KOPT-K1 (cell line): ENCODE data around the gene NRP2.

Source experiments
- H3K27ac ChIP-seq: fragments of 200-600 bp; sonication (generic); 2 replicates; pipeline ENCODE4 v1.5.1; 2016; ENCODE audit warnings: antibody characterized with exemption, mild to moderate bottlenecking, low read depth, low read length; ENCODE audit not compliant: poor library complexity, severe bottlenecking
- H3K36me3 ChIP-seq: fragments of 200-600 bp; sonication (generic); 2 replicates; pipeline ENCODE4 v1.5.1; 2017; ENCODE audit warnings: antibody characterized with exemption, mild to moderate bottlenecking, low read length, moderate library complexity; ENCODE audit not compliant: insufficient read depth
- H3K9me3 ChIP-seq: fragments of 200-600 bp; sonication (generic); 2 replicates; pipeline ENCODE4 v1.5.1; 2017; ENCODE audit warnings: antibody characterized with exemption, low read length, mild to moderate bottlenecking; ENCODE audit not compliant: insufficient read depth, poor library complexity, severe bottlenecking

The NRP2 gene

DNA sequence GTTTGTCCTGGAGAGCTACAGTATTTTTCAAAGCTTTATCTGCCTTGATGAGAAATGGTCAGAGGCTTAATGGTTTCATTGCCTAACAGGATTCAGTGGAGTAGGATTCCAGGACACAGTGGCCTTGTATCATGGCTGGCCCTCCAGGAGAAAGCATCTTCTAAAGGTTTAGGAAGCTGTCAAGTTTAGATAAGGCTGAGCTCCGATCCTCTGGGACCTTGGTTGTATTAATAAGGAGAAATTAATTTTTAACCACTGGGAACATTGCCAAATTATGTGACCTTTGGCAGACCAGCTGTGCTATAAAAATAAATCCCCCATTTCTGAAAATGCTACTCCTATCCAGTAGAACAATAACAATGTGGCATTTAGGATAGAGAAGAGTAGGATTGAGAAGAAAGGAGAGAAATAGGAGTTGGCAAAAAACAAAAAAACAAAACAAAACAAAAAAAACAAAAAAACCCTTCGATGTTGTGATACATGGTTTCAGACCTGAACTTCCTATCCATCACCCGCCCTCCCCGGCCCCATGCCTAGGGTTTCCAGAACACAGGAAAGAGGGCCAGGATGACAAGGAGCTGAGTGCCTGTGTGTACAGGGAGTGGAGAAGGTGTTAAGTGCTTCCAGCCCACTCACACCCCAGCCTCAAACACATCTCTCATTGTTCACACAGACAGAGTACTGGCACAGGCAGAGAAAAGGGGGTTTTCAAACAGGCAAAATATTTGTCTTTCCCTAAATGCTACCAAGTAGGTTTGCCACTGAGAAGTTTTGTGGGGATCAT, 6.3 kb downstream of the NRP2 start:
- Histone ChIP-seq H3K27ac (no peak overlapping the region), H3K9me3 (no peaks in the 10 kb centered on the region), H3K36me3 (no peaks in the 10 kb centered on the region)

DNA sequence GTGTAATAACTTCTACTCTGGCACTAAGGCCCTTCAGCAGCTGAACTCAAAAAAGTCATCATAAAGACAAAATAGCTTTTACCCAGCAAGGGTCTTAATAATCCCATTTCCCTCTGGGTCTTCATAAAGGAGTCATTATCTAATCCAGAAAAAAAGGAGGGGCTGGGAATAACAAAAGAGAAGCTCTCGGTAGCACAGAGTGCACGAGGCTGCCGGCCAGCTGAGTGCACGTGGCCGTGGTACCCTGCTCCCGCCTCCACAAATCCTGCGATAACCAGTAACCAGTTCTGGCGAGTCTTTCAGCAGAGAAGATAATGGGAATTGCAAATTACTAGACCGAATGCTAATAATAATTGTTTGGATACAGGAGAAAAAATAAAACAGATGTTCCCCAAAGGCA, 7.5 kb downstream of the NRP2 start:
- Histone ChIP-seq H3K9me3 (no peaks in the 10 kb centered on the region), H3K27ac (no peak overlapping the region), H3K36me3 (no peaks in the 10 kb centered on the region)

DNA sequence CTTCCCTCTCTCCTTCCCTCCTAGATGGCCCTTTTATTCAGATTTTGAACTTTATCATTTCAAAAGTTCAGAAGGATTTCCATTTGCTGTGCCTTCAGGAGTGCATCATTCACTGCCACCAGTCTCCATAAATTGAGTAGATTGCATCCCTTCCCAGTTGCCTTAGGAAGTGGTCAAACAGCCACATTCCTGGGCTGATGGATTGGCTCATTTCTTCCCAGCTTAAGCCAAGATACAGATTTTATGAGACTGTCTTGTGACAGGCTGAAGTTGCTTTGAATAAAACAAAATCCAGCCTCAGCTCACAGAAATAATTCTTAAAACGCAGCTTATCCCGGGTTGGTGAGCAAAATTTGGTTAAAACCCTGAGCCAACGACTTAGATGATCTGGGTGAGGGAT, 9.8 kb downstream of the NRP2 start:
- H3K27ac ChIP-seq: no peak overlapping the region
- H3K36me3 ChIP-seq: no peaks in the 10 kb centered on the region
- H3K9me3 ChIP-seq: no peaks in the 10 kb centered on the region

DNA sequence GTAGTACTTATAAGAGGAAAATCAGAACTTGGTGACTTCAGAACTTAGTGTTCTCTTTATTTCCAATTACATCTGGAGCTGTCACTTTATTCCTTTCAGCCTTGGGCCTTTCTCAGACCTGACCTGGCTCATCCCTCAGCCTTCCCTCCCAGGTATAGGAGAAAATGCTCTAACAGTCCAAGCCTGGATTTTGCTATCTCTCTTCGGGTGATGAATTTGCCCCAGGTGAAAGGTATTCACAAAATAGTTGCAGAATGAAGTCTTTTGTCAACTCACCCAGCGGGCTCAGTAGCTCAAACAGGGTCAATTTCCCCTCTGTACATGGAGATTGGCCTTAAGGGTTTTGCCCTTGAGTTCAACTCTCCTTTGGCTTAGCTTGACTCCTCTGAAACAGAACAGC, 12.0 kb downstream of the NRP2 start:
- Histone ChIP-seq H3K27ac (no peak overlapping the region), H3K36me3 (no peaks in the 10 kb centered on the region), H3K9me3 (no peaks in the 10 kb centered on the region)

DNA sequence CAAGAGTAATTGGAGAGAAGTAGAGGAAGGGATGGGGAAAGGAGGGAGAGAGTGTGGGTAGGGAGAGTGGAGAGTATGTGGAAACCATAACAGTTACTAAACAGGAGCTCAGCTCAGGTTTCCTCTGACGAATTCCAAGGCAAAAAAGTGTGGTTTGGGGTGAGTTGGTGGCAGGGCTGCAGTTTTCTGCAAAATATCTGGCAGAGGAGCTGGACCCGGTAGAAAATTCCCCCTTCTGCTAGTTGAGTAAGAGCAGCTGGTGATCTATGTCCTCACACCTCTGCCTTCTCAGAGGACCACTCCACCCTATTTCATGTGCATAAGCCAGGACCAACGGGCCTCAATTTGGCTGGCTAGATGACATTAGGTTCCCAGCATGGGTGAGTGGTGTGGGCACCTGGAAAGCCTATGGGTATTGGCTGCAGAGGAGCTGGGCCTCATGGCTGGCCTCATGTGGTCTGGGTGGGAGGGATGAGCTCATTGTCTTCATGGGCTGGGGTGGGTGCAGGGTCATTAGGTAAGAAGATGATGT, 13.2 kb downstream of the NRP2 start:
- H3K9me3 ChIP-seq: no peaks in the 10 kb centered on the region
- no peak overlapping the region for H3K27ac ChIP-seq
- no peaks in the 10 kb centered on the region for H3K36me3 ChIP-seq

DNA sequence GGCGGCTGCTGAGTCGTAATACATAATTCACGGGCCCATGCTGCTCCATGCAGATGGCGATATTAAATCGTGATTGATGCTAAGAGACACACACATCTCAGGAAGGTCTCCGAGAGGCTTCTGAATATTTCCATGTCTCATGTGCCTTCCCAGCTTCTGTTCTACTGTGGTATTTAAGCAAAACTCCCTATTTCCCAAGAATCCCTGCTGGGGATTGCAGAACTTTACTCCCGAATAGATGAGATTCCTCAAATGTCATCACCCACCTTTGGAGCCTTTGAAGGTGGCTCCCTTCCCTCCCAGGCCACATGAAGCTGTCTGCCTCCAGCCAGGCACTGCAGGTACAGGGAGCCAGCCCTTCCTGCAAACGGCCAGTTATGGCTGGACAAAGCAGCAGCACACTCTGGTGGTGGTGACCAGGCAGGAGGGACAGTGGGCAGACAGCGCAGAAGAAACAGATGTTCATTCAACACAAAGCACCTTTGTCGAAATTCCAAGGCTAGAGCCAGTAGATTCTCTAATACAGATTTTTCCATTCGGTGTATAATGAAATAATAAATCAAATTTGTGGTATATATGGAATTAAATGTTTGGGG, 14.1 kb downstream of the NRP2 start:
- Histone ChIP-seq H3K36me3 (no peaks in the 10 kb centered on the region), H3K9me3 (no peaks in the 10 kb centered on the region), H3K27ac (no peak overlapping the region)

DNA sequence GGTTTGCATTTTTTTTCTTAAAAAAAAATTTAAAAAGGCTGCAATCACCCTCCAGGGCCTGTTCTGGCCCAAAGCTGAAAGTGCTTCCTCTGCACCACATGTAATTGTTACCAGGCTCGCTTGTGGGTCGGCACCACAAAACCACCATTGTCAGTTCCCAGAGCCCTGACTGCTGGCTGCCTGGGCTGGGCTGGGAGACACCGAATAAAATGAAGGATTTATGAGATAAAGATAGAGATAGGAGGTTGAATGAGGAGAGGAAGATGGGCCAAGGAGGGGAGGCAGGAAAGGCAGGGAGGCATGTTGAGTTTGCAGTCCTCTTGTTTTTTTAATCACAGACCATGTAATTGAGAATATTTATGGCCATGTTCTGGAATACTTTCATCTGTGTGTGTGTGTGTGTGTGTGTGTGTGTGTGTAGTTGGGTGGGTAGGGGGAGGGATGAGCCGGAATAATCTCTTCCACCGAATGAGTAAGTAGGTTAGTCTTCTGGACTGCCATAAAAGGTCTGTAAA, 14.7 kb downstream of the NRP2 start:
- Histone ChIP-seq H3K36me3 (no peaks in the 10 kb centered on the region), H3K9me3 (no peaks in the 10 kb centered on the region), H3K27ac (no peak overlapping the region)

DNA sequence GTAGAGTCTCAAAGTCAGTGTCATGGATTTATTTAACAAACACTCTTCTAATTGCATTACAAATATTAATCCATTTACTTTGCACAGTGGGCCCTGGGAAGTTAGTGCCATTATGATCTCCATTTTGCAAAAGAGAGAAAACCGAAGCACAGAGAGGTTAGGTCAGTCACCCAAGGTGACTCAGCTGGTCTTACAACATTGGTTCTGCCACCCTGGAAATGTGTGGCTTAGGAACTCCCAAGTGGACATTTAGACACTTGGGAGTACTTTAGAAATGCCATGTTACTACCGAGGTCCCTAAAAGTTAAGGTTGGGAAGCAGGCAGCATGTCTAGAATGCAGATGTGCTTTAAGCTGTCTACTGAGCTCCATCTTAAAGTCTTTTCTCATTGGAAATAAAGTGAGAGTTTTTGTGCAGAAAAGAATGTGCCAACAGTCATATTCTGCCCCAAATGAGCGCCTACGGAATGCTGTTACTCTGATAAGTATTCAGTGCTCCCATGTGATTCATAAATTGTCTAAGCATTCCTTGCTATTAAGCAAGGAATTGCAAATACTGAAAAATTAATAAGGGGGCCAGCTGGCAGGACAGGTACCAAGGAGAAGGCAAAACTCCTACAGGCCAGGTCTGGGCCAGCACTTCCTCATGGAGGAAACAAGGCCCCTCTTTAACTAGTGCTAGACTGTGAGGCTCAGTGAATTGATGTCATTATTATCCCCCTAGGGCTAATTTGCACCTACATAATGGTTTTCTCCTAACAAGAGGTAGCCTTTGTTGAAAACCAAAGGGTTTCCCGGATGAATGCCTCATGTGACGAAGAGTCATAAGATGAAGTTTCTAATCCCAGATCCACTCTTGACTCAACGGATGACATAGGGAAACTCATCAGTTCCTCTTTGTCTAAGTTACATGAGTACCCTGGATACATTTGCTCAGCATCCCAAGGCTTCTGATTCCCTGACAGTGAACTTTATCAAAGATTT, 16.3 kb downstream of the NRP2 start:
- no peaks in the 10 kb centered on the region for H3K9me3 ChIP-seq
- H3K27ac ChIP-seq: no peak overlapping the region
- no peaks in the 10 kb centered on the region for H3K36me3 ChIP-seq

DNA sequence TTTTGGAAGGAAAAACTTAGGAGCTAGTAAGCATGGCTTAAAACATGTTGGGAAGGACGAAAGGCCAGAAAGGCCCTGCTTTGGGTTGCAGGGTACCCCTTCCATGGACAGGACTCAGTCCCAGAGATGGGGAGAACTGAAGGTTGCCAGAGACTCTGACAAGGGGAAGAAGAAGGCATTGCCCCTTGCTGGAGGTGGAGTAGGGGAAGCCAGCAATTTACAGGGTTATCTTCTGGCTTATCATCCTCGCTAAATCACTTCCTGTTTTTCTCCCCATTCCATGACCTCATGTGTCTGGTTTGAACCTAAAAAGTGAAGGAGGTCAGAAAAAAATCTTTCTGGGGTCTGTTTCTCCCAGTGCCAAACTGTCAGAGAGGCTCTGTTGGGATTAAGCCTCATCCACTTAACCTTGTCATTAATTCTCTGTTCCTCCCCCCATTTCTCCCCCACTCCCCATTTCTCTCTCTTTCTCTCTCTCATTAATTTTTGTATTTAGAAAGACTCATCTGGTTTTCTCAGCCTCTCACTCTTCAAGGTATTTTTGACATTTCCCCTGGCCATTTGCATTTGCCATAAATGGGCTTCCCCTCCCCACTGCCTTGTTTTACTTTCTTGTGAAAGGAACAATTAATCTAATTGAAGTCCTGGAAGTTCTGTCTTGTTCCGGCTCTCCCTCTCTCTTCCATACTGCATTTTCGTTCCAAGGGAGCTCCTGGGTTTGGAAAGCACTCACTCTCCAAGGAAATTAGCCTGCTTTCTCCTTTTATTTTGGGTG, 17.4 kb downstream of the NRP2 start:
- H3K36me3 ChIP-seq: no peaks in the 10 kb centered on the region
- H3K27ac ChIP-seq: no peak overlapping the region
- no peaks in the 10 kb centered on the region for H3K9me3 ChIP-seq

DNA sequence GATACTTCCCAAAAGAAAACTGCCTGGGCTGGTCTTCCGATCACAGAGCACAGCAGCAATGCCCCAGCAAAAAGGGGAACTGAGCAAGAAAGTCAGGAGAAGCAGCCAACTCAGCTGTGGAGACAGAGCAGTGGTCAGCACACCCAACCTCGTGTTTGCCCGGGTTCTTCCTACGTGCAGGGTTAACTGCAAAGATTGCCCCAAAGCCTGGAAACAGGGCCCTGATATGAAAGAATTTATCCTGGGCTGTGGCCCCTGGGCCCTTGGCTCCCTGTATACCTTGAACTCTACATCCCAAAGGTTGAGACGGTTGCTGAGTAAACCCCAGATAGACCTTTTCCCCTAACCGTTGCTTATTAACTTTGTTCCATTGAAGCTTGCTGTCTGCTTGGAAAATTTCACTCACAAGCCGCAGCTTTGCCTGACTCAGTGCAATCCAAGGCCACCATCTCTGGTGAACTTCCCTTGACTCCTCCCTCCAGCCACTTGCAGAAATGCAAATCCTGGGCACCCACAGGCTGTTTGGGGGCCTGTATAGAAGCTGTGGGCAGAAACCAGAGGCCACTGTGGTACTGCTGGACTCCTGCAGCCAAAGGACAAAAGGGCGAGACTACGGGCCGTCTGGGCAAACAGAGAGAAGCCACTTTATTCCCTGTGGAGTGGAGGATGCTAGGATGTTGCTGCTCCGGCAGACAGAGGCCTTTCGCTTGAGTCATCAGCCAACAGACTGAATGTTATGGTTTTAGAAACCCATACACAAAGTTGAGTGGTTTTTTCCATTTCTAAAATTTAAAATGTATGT, 18.2 kb downstream of the NRP2 start:
- Histone ChIP-seq H3K9me3 (no peaks in the 10 kb centered on the region), H3K27ac (no peak overlapping the region), H3K36me3 (no peaks in the 10 kb centered on the region)

DNA sequence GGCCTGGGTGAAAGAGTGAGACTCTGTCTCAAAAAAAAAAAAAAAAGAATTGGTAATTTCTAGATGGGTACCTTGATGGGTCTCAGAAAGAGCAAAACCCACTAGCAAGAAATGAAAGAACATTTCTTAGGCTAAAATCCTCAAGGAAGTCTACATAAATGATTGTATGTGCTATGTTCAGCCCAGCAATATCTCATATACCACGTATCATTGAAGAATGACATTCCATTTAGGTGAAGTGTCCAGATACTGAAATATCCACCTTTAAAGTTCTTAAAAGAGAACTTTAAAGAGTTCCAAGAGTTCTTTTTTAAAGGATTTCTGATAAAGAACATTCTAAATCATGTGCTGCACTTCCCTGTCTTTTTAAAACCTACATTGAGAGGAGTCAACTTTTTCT, 19.2 kb downstream of the NRP2 start:
- no peak overlapping the region for H3K27ac ChIP-seq
- no peaks in the 10 kb centered on the region for H3K36me3 ChIP-seq
- H3K9me3 ChIP-seq: no peaks in the 10 kb centered on the region

DNA sequence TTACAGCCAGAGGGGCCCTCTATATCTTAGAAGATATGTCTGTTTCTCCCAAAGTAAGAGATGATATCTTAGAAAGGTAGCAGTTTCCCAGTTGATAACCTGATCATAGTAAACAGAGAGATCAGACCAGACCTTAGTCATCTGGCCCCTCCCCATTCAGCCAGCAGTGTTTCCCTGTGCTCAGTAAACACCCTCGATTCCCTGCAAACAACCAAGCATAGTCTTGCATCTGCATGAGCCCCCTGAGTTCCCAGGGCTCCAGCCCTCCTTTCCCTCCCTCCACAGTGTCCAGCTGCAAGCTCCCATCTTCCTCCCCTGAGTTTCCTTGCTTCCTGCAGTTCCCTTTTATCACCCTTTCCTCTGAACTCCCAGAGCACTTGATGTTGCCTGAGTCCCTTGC, 20.3 kb downstream of the NRP2 start:
- no peak overlapping the region for H3K27ac ChIP-seq
- H3K9me3 ChIP-seq: no peaks in the 10 kb centered on the region
- no peaks in the 10 kb centered on the region for H3K36me3 ChIP-seq

DNA sequence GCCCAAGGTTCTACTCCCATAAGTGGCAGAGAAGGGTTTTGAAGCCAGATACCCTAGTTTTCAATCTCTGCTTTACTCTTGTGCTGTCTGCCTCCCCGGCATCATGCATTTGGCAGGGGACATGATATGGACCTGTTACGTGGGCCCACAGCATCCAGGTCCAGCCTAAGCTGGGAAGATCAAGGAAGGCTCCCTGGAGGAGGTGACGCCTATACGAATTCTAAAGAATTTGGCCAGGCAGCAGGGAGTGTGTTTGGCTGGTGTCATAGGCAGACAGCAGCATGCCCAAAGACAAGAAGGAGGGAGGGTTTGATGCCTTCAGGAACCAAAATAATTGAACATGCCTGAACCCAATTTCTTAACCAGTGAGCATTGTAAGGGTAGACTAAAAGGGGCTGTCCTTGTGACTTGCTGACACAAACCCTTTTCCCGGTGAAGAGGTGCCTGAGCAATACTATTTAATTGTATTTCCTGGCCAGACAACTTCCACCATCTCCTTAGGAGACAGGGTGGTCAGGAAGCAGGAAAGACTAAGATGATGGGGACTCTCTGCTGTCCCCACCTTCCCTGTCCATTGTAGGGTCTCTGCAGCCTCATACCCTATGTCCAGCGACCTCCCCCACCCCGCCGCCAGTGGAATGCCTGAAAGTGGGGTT, 21.3 kb downstream of the NRP2 start:
- no peak overlapping the region for H3K27ac ChIP-seq

More for the DNA sequence above, 21.3 kb downstream of the NRP2 start:
- H3K36me3 ChIP-seq: no peaks in the 10 kb centered on the region
- no peaks in the 10 kb centered on the region for H3K9me3 ChIP-seq
